ENCODE measurements around the gene MYO5C. TPM values are rescaled to one million over a fixed set of nuclear protein-coding genes. Genes with fewer than 3 reads are reported as not detected.
A peak's percentile ranks its signal among the peaks of the same experiment; 100 is the strongest.

MYO5C gene
- total RNA-seq, 1 donor from 2014 or later: 19.7 TPM

GRCh38 chr15:52150043-52150825 is 145.4 kb downstream of the MYO5C start:
- no peaks in the 10 kb centered on the region for H3K27me3 ChIP-seq (ENCODE audit: control insufficient read depth, insufficient read depth, low read length)
- H3K36me3 ChIP-seq (ENCODE audit: control insufficient read depth, insufficient read depth, low read length): peaks cover 5% of the 10 kb centered on the region
- TF ChIP-seq CTCF (IDR thresholded peaks at IDR 0.05; ENCODE audit: insufficient read depth, low read length, severe bottlenecking): no peak
- DNase-seq (ENCODE audit: low read depth) (no peak), FAIRE-seq (no peak)
- H3K4me3 ChIP-seq (ENCODE audit: low read depth, low read length): no peak overlapping the region

- DNase-seq (ENCODE audit: low read depth): no peak
- Histone ChIP-seq H3K36me3 (ENCODE audit: control insufficient read depth, insufficient read depth, low read length) (peaks cover 6% of the 10 kb centered on the region), H3K4me3 (ENCODE audit: low read depth, low read length) (no peak overlapping the region), H3K27me3 (ENCODE audit: control insufficient read depth, insufficient read depth, low read length) (no peaks in the 10 kb centered on the region)
- TF ChIP-seq CTCF (IDR thresholded peaks at IDR 0.05; ENCODE audit: insufficient read depth, low read length, severe bottlenecking): no peak
- no peak for FAIRE-seq
Observed at GRCh38 chr15:52148403-52148802, 147.2 kb downstream of the MYO5C start.

GRCh38 chr15:52146776-52147175 is 148.8 kb downstream of the MYO5C start:
- no peak overlapping the region for H3K4me3 ChIP-seq (ENCODE audit: low read depth, low read length)
- TF ChIP-seq CTCF (IDR thresholded peaks at IDR 0.05; ENCODE audit: insufficient read depth, low read length, severe bottlenecking): no peak
- H3K27me3 ChIP-seq (ENCODE audit: control insufficient read depth, insufficient read depth, low read length): no peaks in the 10 kb centered on the region
- DNase-seq (ENCODE audit: low read depth): no peak
- H3K36me3 ChIP-seq (ENCODE audit: control insufficient read depth, insufficient read depth, low read length): peaks cover 6% of the 10 kb centered on the region
- FAIRE-seq: no peak

GRCh38 chr15:52146261-52146660 is 149.3 kb downstream of the MYO5C start:
- H3K27me3 ChIP-seq (ENCODE audit: control insufficient read depth, insufficient read depth, low read length): no peaks in the 10 kb centered on the region
- DNase-seq (ENCODE audit: low read depth): no peak
- H3K36me3 ChIP-seq (ENCODE audit: control insufficient read depth, insufficient read depth, low read length): peaks cover 6% of the 10 kb centered on the region
- no peak for FAIRE-seq
- no peak overlapping the region for H3K4me3 ChIP-seq (ENCODE audit: low read depth, low read length)
- TF ChIP-seq CTCF (IDR thresholded peaks at IDR 0.05; ENCODE audit: insufficient read depth, low read length, severe bottlenecking): no peak

GRCh38 chr15:52144656-52145178 is 150.9 kb downstream of the MYO5C start:
- Histone ChIP-seq H3K36me3 (ENCODE audit: control insufficient read depth, insufficient read depth, low read length) (peaks cover 6% of the 10 kb centered on the region), H3K27me3 (ENCODE audit: control insufficient read depth, insufficient read depth, low read length) (no peaks in the 10 kb centered on the region), H3K4me3 (ENCODE audit: low read depth, low read length) (no peak overlapping the region)
- DNase-seq (ENCODE audit: low read depth) (peak; percentile 42), FAIRE-seq (no peak)
- no peak for TF ChIP-seq CTCF (IDR thresholded peaks at IDR 0.05; ENCODE audit: insufficient read depth, low read length, severe bottlenecking)
